ENCODE measurements around the gene CHCHD6. TPM values are rescaled to one million over a fixed set of nuclear protein-coding genes. Genes with fewer than 3 reads are reported as not detected.

Gene CHCHD6
- total RNA-seq, 1 donor from 2014 or later = 17.6 TPM

DNA sequence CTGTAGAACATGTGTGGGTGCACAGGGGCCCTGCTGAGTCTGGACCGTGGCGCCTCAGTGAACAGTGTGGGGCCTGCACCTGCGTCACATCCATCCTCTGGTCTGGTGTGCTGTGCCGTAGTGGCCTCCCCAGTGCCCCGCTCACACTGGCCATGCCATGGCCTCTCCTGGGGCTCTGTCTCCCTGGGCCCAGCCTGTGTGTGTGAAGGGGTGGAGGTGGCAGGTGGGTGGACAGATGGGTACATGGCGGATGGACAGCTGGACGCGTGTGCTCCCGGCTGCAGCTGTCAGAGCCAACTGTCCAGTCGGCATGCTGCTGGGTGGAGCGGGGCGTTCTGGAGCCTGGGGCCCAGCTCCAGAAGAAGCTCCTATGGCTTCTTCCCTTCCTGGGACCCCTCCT lies 296.7 kb downstream of the CHCHD6 start:
- no peak for DNase-seq (ENCODE audit: extremely low read depth, low read depth, low spot score)

DNA sequence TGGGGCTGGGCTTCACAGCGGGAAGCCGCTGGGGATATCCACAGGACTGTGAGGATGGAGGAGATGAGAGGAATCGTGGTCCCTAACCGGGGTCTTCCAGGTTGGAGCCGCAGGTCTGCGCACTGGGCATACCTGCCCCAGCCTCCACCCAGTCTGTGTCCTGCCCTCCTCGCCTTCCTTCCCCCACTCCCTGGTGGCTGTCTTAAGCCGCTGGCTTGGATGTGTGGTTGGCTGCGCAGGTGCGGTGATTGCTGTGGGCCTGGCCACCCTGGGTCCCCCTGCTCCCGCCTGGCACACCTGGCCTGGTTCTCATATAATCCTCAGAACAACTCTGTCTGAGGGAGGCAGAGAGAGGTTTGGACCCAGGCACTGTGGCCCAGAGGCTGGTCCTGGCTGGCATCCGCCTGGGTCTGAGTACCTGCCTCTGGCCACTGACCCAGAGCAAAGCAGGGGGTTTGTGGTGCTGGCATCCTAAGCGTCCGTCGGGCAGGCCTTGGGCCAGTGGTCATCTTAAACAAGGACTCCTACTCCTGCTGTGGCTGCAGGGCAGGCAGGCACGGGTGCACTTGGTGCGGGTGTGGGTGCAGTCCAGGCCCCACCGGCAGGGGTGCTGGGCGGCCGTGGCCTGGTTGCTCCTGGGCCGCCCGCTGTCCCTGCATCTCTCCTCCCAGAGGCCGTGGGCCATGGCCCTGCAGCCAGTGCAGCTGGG lies 297.6 kb downstream of the CHCHD6 start:
- DNase-seq (ENCODE audit: extremely low read depth, low read depth, low spot score) = no peak

DNA sequence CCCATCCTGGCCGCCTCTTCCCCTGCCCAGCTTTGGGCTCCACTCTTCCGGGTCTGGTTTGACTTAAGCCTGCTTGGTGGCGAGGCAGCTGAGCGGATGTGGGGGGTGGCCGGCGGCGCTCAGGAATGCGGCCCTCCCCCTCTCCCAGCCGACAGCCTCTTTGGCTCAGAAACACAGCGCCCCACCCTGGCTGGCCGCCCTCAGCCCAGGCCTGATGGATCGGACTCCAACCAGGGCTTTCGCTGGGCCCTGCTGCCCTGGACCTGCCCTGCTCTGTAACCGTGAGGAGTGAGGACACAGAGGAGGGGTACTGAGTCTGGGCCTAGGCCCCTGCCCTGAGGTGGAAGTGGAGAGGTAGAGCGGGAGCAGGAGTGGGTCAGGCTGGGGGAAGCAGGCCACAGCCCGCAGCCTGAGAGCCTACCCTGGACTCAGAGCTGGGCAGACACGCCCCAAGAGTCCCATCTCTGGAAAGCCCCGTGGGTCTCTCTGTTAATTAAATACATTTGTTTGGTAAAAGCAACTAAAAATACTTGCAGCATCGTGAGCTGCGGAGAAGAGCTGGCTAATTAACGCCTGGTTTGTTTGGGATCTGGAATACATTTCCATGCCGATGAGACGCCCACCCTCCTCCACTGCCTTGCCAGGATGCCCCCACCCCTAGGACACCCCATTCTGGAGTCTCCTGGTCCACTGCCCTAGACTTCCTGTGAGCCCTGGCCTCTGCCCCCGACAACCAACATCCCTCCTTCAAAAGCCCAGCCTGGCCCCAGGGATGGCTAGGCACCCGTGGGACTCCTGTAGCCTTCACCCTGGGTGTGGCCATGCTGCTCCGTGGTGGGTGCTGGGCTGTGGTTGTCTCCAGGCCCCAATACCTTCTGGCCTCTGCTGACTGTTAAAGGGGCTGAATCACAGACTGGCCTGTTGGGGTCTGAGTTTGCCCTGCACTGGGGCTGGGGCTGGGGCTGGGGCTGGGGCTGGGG lies 298.4 kb downstream of the CHCHD6 start:
- DNase-seq (ENCODE audit: extremely low read depth, low read depth, low spot score) = peak; percentile 20

DNA sequence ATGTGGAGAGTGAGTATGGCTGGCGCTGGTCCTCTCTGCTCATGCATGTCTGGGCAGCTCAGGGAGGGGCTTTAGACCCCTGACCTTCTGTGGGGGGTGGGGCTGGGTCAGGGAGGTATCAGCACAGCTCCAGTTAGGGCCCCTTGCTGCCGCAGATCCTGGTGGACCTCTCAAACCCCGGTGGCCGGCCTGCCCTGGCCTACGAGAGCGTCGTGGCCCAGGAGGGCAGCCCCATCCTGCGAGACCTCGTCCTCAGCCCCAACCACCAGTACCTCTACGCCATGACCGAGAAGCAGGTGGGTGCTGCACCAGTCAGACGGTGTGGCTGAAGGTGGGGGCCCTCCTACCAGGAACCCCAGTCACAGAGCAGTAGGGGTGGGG lies 299.1 kb downstream of the CHCHD6 start:
- no peak for DNase-seq (ENCODE audit: extremely low read depth, low read depth, low spot score)

DNA sequence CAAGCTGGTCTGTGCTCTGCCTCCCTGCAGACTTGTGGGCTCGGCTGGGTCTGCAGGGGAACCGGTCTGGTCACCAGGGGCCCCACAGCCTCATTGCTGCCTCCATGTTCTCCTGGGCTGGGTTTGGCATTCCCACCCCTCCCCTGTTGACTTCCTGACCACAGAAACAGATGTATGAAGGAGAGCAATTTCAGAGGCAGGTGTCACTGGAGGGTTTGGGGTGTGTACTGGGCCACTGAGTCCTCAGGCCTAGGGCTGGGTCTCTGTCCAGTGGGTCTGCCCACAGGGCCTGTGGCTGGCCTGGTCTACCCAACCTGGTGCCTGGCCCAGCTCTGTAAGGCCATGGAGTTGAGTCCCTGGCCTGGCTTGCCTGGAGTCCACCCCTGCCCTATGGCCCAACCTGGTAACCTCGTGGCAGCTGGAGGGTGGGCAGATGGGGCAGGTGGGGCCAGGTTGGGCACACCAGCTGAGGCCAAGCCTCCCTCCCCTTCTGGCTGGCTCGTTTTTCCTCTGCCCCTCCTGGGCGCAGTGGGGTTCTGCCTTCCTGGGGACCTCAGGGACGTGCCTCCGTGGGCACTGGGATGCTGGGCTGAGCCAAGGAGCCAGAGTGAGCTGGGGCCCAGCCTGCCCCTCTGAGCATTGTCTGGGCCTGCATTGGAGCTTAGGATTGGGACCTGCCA lies 299.7 kb downstream of the CHCHD6 start:
- DNase-seq (ENCODE audit: extremely low read depth, low read depth, low spot score) = no peak

DNA sequence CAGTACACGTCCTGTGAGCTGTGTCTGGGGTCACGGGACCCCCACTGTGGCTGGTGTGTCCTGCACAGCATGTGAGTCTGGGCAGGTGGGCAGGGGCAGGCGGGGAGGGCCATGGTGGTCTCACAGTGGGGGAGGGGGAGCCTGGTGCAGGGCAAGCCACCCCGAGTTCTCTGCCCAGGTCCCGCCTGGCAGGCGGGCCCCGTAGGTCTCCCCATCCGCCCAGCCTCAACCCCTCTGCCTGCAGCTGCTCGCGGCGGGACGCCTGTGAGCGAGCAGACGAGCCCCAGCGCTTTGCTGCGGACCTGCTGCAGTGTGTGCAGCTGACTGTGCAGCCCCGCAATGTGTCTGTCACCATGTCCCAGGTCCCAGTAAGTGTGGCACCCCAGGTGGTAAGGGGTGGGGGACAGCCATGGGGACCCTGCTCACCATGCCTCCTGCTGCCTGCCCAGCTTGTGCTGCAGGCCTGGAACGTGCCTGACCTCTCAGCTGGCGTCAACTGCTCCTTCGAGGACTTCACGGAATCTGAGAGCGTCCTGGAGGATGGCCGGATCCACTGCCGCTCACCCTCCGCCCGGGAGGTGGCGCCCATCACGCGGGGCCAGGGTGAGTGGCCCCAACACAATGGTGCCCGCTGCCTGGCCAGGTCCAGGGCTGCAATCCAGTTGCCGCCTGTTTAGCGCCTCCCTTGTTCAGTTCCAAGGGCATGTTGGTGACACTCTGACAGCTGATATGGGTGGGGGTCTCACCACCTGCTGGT lies 300.8 kb downstream of the CHCHD6 start:
- DNase-seq (ENCODE audit: extremely low read depth, low read depth, low spot score) = no peak

DNA sequence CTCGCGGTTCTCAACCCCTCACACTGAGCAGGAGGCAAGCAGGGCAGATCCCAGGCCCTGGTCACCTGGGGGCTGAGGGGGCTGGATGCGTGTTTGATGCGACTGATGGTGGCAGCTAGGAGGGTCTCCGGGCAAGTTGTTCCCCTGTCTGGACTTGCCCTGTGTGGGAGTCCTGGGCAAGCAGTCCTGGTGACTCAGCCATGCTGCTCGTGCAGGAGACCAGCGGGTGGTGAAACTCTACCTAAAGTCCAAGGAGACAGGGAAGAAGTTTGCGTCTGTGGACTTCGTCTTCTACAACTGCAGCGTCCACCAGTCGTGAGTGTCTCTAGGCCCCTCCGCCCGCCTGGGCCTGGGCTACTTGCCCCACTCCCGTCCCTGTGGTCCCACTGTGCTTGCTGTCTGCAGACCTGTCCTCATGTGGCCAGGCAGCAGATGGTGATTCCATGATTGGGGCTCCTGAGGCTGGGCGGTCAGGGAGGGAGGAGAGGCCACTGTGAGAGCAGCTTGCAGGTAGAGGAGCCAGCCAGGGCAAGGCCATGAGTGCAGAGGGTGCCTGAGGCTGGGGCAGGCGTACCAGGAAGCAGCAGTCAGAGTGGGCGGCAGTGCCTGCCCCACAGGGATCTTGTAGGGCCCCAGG lies 301.9 kb downstream of the CHCHD6 start:
- no peak for DNase-seq (ENCODE audit: extremely low read depth, low read depth, low spot score)

DNA sequence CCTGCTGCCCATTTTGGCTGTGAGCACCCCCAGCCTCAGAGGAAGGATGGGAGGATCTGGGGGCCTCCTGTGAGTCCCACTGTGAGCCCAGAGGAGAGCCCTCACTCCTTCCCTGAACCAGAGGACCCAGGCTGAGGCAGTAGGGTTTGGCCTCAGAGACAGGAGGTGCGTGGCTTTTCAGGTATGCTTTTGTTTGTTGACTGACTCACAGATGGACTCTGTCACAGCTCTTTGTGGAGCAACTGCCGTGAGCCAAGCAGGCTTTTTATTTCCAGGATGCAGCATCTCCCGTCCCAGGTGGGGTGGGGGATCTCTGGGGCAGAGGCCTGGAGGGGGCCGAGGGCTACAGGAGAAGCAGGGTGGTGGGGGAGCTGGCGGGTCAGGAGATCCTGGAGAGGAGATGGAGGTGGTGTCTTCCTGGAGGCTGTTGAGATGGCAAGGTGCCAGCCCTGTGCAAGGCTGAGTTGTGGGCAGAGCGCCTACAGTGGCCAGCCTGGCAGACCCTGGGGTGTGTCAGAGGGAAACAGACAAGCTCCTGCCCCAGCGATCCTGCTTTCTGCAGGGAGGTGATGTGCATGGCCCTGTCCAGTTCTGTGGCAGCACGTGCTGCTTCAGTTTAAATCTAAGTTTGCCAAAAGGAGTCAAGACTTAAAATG lies 302.9 kb downstream of the CHCHD6 start:
- DNase-seq (ENCODE audit: extremely low read depth, low read depth, low spot score) = no peak

DNA sequence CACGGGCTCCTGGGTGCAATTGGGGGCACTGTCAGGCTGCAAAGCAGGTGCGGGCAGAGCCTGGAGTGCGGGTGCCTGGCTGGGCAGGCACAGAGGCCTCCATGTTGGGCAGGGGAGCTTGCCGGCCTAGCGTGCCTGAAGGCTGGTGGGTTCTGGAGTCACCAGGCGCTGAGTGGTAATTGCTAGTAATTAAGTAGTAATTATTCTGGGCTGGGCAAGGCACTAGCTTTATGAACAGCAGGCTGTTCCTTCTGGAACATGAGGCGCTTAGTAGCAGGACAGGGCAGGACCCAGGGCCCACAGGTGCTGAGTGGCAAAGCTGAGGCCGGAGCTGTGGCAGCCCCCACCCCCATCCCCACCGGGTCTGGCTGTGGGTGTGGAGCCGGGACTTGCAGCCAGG lies 304.2 kb downstream of the CHCHD6 start:
- DNase-seq (ENCODE audit: extremely low read depth, low read depth, low spot score) = no peak

DNA sequence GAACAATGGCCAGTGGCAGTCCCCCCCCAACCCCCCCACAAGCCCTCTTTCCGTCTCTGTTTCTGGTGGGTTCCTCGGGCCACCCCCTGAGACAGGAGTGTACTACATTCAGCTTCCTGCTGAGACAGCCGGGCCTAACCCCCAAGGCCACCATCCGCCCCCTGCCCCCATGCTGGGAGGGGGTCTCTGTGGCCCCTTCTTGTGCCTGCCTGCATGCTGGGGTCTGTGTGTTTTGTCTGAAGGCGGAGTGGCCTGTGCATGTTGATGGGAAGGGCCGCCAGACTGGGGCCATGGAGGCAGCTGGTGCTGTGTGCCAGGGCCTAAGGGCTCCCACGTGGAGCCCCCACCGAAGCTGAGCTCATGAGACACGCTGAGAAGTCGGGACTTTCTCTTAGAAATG lies 305.5 kb downstream of the CHCHD6 start:
- DNase-seq (ENCODE audit: extremely low read depth, low read depth, low spot score) = no peak

Other genes with a start within 250 kb of the CHCHD6 start
- gene ZXDC, start 228.3 kb upstream of the CHCHD6 start, total RNA-seq = 17.9 and 25.7 TPM in 2 replicates
- gene UROC1, start 186.5 kb upstream of the CHCHD6 start, total RNA-seq = not detected in 2 replicates
- not detected in 2 replicates for gene CHST13, start 180.1 kb upstream of the CHCHD6 start, total RNA-seq
- not detected in 2 replicates for gene C3orf22, start 145.3 kb upstream of the CHCHD6 start, total RNA-seq
- gene TXNRD3, start 49.1 kb upstream of the CHCHD6 start, total RNA-seq = 5.4 and 5.6 TPM in 2 replicates